GM21515 (cell line): ENCODE measurements around the gene NPEPPS.
"Not testable (repeated sequence)": the region's sequence is repeated elsewhere in the genome, so short reads cannot be mapped to it uniquely, and the experiment has no call there.

Experiments used
- ATAC-seq: cut with Tn5 transposase; IDR thresholded peaks from one replicate; pipeline ENCODE4 v1.9.1; 2021; ENCODE audit not compliant: unreplicated experiment

The NPEPPS gene

DNA sequence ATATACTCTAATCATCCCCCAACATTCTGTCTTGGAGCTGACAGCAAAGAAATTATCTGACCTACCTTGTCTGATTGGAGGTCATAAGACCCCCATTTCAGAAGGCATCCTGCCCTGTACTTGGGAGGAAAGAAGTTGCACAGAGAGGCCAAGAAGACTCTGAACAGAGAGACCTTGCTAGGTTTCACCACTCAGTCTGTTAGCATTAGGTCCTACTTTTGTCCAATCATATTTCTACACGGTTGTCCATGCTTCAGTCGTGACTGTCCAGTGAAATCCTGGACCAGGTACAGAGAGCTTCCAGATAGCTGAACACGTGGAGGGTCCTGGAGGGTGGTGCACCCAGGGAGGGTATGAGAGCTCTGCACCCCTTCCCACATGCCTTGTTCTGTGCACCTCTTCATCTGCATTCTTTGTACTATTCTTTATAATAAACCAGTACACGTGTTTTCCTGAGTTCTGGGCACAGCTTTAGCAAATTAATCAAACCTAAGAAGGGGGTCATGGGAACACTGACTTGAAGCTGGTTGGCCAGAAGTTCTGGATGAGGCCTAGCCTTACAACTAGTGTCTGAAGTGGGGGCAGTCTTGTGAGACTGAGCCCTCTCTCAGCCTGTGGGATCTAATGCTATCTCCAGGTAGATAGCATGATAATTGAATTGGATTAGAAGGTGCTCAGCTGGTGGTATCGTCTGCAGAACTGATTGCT is 30.9 kb downstream of the NPEPPS start:
- not testable (repeated sequence) for ATAC-seq

DNA sequence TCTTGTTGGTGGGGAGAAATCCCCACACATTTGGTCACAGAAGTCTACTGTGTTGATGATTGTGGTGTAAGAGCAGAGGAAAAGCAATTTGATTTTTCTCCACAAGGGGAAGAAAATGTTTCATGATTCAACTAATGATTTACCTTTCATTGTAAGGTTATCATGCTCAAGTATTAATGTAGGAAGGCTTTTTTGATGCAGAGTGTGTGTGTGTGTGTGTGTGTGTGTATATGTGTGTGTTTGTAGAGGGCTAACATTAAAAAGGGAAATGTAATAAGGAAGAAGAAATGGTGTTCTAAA is 31.4 kb downstream of the NPEPPS start:
- not testable (repeated sequence) for ATAC-seq

DNA sequence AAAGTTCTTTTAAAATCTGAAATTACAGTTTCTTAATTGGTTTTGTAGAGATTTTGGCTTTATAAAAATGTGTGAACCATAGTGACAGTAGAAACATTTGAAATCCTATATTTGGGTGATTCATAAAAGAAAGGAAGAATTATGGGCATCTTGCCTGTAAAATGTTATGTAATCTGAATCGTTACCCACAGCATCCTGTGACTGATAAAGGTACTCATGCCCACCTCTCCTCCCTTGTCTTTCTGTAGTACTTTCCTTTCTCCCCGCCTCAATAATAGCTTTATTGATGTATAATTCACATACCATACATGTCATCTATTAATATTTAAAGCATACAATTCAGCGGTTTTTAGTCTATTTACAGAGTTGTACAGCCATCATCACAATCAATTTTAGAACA is 36.4 kb downstream of the NPEPPS start:
- not testable (repeated sequence) for ATAC-seq

DNA sequence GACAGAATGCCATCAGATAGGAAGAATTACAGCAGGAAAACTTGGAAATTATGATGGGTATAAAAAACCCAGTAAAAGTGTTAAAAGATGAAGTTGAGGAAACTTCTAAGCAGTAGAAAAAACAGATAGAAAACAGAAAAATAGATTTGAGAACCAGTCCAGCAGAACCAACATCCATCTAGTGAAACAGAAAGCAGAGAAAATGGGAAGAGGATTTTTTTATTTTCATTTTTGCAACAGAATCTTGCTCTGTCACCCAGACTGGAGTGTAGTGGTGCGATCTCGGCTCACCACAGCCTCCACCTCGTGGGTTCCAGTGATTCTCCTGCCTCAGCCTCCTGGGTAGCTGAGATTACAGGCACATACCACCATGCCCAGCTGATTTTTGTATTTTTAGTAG is 41.7 kb downstream of the NPEPPS start:
- not testable (repeated sequence) for ATAC-seq

DNA sequence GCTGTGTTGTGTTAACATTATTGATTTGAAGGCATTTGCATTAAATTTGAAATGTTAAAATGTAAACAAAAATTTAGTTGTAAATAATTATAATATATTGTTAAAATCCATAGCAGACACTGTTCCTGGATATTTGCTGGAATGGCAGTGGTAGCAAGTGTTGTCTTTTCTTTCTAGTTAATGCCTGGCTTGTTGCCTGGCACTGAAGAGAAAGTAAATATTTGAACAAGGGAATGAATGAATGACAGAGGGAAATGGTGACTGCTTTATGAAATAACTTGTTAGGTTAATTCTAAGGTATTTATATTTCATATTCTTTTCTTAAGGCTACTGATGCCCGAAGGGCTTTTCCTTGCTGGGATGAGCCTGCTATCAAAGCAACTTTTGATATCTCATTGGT is 51.5 kb downstream of the NPEPPS start:
- ATAC-seq = not testable (repeated sequence)

DNA sequence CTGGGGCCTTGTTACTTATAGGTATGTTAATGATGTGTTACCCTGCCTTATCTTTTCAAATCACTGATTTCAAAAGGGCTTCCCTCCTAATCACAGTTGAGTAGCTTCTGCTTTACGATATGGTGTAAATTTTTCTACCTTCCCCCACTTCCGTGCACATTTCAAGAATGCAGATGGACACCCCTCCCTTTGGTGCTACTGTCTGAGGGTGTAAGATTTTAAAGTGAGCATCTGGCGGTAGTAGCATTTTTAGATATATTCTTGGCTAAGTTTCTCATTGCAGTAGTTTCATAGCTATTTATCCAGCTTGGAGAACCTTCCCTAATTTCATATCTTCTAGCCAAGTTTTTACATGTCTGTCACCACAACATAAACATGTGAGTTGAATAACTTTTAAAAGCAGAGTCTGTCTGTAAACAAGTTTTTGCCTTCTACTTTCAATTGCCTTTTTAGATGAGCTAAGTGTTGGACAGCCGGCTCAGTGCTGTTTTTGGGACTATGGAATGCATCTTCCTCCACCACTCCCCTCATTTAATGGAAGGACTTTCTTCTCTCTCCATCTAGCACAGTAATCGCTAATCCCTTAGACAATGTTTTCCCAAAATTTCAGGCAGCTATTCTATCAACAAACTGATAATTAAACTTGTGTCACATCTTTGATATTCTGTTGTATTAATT is 55.6 kb downstream of the NPEPPS start:
- ATAC-seq = not testable (repeated sequence)

DNA sequence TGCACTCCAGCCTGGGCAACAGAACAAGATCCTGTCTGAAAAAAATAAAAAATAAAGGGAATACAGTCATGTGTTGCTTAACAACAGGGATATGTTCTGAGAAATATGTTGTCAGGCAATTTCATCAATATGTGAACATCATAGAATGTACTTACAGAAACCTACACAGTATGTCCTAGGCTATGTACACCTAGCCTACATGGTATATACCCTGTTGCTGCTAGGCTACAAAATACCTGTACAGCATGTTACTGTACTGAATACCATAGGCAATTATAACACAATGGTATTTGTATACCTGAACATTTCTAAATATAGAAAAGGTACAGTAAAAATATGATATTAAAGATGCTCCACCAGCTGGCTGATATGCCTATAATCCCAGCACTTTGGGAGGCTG is 62.6 kb downstream of the NPEPPS start:
- not testable (repeated sequence) for ATAC-seq

DNA sequence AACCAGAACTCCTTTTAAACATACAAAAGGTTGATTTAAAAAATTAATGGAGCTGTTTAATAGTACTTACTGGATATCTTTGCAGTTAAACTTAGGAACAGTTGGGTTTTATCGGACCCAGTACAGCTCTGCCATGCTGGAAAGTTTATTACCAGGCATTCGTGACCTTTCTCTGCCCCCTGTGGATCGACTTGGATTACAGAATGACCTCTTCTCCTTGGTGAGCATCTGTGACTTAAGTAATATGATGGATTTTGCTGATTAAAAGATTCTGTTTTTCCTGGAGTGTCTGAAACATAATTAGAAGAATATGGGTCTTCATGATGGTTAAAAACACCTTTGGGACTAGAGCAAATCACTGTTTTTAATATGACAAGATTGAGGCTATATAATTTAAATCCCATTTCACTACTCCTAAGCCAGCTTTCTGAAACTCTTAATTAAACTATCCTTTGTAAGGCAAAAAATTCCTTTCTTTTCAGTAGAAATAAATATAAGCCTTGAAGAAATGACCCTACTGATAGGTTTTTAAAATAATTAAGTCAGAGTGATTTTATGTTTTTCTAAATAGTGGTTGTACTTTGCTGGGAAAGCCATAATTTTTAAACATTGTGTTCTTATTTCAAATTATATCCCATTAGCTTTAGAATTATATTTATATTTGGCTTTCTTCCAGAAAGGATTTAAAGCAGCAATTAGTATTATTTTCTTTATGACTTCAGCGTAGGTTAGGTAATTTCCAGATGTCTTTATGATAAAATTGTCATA is 73.1 kb downstream of the NPEPPS start:
- no peak for ATAC-seq

DNA sequence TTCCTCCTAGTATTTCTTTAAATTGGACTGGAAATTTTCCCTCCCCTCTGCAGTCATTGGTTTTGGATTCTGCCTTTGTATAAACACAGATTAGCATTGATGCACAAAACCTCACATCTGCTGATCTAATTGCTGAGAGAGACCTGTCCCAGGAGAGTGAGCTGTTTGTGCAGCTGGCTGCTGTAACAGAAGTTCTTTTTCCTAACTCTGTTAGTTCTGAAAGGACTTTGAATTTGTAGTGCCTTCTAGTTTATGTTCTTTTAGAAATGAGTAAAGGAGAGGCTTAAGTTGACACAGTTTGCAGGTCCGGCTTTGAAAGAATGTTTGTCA is 73.7 kb downstream of the NPEPPS start:
- ATAC-seq = no peak

DNA sequence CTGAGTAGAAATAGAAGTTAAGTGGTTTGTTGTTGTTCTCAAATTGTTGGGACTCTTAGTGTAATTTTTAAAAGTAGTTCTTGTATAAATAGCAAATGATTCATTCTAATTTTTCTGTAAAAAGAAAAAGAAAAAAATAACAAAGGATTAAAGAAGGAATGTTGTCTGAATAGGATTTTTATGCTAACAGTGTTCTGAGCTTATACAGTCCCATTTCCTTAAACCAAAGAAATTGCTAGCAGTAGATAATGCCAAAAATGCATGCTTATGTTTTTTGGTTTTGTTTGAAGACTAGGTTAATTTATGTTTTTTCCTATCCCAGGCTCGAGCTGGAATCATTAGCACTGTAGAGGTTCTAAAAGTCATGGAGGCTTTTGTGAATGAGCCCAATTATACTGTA is 74.1 kb downstream of the NPEPPS start:
- ATAC-seq = no peak

DNA sequence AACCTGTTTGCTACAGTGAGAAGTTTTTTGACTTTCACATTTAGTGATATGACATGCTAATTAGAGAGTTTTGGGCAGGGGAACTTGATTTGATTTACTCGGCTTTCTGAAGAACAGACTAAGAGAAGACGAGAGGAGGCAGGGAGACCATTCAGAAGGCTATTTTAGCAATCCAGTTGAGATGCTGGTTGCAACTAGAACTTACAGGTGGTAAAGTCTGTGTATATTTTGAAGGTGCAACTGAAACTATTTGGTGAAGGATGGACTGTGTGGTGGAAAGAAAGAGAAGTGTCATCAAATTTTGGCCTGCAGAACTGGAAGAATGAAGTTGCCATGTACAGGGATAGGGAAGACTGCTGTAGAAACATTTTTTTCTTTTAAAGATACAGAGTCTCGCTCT is 76.6 kb downstream of the NPEPPS start:
- no peak for ATAC-seq

DNA sequence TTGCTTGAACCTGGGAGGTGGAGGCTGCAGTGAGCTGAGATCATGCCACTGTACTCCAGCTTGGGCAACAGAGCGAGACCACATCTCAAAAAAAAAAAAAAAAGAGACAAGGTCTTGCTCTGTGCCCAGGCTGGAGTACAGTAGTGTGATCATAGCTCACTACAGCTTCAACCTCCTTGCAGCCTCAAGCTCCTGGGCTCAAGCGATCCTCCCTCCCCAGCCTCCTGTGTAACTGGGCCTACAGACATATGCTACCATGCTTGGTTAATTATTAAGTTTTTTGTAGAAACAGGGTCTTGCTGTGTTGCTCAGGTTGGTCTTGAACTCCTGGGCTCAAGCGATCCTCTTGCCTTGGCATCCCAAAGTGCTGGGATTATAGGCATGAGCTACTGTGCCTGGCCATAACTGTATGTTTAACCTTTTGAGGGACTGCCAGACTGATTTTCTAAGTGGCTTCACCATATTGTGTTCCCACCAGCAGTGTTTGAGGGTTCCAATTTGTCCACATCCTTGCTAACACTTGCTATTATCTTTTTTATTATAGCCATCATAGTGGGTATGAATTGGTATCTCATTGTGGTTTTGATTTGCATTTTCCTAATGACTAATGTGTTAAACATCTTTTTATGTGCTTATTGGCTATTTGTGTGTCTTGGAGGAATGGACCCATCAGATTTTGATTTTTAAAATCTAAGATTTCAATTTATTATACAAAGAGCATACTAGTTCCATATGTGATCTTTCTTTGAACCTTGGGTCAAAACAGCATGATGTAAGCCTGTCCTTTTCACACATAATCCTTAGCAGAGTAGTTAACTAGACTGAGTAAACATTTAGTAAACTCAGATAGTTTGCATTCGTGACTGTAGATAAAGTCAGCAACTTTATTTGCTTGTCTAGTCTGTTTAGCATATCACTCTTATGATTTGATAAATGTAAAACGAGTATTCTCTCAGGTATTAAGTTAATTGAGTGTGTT is 80.8 kb downstream of the NPEPPS start:
- no peak for ATAC-seq

DNA sequence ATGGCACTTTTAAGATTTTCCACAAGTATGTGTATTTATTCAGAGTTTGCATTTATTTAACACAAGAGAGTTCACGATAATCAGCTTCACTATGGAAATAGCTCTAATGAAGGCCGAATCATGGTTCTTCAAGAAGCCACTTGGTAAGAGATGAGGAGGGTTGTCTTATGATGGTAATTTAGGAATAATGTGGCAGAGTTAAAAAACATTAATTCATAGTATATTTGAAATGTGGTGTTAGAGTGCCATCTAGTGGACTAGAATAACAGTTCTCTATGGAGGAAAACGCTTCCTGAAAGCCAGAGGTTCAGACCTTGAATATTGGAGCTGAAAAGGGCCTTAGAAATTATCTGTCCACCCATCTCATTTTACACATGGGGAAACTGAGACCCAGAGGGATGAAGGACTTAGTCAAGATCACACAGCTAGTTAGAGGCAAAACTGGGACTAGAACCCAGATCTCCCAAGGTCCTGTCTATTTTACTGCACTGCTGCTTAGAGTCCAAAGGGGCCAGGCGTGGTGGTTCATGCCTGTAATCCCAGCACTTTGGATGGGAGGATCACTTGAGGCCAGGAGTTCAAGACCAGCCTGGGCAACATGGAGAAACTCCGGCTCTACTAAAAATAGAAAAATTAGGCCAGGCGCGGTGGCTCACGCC is 85.0 kb downstream of the NPEPPS start:
- no peak for ATAC-seq

DNA sequence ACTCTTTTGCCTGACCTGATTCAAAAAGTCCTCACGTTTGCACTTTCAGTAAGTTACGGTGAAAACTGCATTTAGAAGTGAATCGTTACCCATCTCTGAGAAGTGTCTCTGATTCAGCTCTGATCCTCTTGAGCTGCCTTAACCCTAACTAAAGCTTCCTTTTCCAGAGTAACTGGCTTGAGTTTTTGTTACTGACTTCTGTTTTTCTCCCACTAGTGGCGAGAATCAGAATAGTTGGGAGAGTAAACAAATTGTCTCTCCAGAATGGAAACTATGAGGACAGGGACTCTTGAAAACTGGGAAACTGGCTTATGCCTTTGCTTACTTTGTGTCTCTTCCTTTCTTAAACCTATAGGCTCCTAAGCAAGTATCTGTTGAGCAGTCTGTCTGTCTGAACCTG is 87.5 kb downstream of the NPEPPS start:
- no peak for ATAC-seq

DNA sequence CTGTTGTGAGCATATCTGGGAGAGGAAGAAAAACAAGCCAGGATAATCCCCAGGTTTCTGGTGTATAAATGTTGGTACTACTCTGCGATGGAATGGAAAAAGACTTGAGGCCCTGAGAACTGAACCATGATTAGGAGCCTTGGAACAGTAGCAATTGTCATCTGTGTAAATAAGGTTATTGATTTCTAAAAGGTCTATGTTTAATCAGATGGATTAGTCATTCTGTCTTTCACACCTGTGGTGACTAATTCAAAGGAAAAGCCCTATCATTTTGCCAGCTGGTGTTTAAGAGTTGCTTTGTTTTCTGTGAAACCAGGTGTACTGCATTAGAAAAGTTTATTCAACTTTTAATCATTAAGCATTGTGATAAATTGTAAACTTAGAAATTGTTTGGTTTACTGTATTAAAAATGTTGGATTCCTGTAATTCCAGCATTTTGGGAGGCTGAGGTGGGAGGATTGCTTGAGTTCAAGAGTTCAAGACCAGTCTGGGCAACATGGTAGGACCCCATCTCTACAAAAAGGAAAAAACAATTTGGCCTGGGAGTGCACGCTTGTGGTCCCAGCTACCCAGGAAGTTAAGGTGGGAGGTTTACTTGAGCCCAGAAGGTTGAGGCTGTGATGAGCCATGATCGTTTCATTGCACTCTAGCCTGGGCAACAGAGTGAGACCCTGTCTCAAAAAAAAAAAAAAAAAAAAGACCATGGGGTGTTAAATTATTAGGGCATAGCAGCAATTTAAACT is 89.8 kb downstream of the NPEPPS start:
- ATAC-seq = no peak

DNA sequence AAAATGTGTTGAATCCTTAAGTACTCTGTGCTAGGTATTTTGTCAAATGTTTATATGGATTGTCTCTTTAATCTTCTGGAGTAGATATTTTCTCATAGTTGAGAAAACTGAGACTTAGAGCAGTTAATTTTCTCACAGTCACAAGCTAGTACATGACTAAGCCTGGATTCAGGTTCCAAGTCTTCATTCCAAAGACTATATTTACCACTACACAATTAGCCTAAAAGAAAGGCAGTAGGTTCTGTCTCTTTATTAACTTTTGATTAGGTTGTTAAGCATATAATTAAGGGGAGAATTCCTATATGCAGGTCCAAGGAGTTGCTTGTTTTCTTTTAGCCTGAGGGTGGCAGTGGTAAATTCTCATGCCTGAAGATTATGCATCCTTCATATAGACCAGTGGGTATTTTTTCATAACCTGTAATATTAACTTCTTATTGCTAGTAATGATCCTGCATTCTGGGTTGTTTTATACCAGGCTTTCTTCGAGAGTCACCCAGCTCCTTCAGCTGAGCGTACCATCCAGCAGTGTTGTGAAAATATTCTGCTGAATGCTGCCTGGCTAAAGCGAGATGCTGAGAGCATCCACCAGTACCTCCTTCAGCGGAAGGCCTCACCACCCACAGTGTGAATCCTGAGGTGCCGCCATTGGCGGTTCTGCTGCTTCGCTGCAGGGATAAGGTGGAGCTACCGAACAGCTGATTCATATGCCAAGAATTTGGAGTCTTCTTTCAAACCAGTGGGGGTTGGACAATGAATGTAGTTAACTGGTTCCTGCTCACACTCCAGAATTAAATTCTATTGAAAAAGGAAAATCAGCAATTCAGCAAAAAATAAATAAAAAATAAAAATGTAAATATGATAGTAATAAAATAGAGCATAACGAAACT is 90.6 kb downstream of the NPEPPS start:
- ATAC-seq = no peak

DNA sequence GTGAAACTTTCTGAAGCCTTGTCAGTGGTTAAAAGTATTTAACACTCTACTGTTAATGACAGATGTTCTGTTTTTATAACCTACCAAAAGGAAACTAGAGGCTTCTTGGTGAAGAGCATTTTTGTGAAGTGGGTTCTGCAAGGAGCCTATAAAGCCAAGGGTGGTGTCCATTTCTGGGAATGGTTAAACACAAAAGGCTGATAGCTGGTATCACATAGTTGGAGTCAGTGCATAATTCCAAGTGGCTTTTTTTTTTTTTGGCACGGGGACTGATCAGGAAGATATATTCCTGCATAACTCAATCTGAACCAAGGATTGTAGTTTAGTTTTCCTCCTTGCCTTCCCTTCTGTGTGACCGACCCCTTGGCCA is 91.3 kb downstream of the NPEPPS start:
- ATAC-seq = no peak

DNA sequence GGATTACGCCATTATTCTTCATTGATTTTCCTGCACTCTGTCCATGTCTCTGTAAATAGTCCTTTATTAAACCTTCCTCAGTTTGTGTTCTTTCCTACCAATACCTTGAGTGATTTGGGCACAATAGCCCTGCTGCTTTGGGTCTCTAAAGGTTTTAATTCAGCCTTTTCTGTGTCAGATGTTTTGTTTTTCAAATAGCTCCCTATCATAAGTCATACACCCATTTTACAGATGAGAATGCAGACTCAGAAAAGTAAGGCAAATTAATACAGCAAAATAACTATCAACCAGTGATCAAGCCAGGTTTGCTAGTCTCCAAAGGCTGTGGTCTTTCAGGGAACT is 93.8 kb downstream of the NPEPPS start:
- ATAC-seq = no peak

DNA sequence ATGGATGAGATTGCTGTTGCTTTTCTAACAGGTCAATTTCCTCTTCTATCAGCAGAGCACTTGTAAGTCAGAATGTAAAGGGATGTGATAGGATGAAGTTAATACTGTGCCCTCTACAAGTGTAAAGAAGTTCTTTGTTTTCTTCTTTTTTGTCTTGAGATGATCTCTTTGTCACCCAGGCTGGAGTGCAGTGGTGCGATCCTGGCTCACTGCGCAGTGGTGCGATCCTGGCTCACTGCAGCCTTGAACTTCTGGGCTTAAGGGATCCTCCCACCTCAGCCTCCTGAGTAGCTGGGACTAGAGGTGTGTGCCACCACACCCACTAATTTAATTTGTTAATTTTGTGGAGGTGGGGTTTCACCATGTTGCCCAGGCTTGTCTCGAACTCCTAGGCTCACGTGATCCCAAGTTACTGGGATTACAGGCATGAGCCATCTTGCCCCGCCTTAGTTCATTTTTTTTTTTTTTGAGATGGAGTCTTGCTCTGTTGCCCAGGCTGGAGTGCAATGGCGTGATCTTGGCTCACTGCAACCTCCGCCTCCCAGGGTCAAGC is 97.2 kb downstream of the NPEPPS start:
- ATAC-seq = no peak
